K562 (cell line): ENCODE results near the gene KNG1. TPM values are rescaled to one million over a fixed set of nuclear protein-coding genes. Genes with fewer than 3 reads are reported as not detected.

Experiments used
- BCOR ChIP-seq: fragments of 450-650 bp; IDR thresholded peaks from 2 replicates; pipeline ENCODE4 v1.6.1; 2016
- BMI1 ChIP-seq: fragments of 150-350 bp; IDR thresholded peaks from 2 replicates; pipeline ENCODE4 v1.6.1; 2014; ENCODE audit warnings: low read length
- CBX8 ChIP-seq: fragments of 200-600 bp; sonication (generic); IDR thresholded peaks from 2 replicates; pipeline ENCODE4 v1.6.1; 2012; ENCODE audit warnings: borderline replicate concordance, mixed run types, low read depth, mild to moderate bottlenecking, moderate library complexity, mixed read lengths, low read length, control low read depth, inconsistent platforms; ENCODE audit not compliant: poor library complexity, severe bottlenecking; ENCODE audit errors: extremely low read depth
- CEBPG ChIP-seq, 3 experiments: fragments of 200-800 bp in 1 of 3; sonication (Bioruptor generic) in 1 of 3; sonication (generic) in 1 of 3; formaldehyde crosslinking in 1 of 3; IDR thresholded peaks in 2 of 3; conservative IDR thresholded peaks in 1 of 3; 2 replicates each; pipeline versions ENCODE4 v1.6.1 to v1.8.0; 2016 to 2022; ENCODE audit warnings: missing compliant biosample characterization in 2 of 3, missing genetic modification characterization in 2 of 3, mild to moderate bottlenecking in 1 of 3, missing genetic modification reagents in 1 of 3
- HIVEP1 ChIP-seq: fragments of 250-450 bp; sonication (Bioruptor Pico); IDR thresholded peaks from 2 replicates; pipeline ENCODE4 v1.4.0; 2020; ENCODE audit warnings: mild to moderate bottlenecking
- MTA2 ChIP-seq: fragments of 450-650 bp; IDR thresholded peaks from 2 replicates; pipeline ENCODE4 v1.6.1; 2016; ENCODE audit warnings: low read depth
- NBN ChIP-seq: fragments of 450-650 bp; IDR thresholded peaks from 2 replicates; pipeline ENCODE4 v1.6.1; 2016; ENCODE audit warnings: low read depth, mild to moderate bottlenecking
- NCOA2 ChIP-seq, 2 experiments: fragments of 450-650 bp; IDR thresholded peaks; 2 replicates each; pipeline ENCODE4 v1.6.1; 2018; ENCODE audit warnings: mild to moderate bottlenecking in 2 of 2, moderate library complexity in 1 of 2; ENCODE audit not compliant: partially characterized antibody in 2 of 2
- RAD51 ChIP-seq: fragments of 450-650 bp; IDR thresholded peaks from 2 replicates; pipeline ENCODE4 v1.7.1; 2016; ENCODE audit warnings: low read depth, mild to moderate bottlenecking, borderline replicate concordance
- SIN3B ChIP-seq: fragments of 450-650 bp; IDR thresholded peaks from 2 replicates; pipeline ENCODE4 v1.6.1; 2017; ENCODE audit warnings: low read depth, mild to moderate bottlenecking, moderate library complexity
- ZNF143 ChIP-seq: sonication (generic); formaldehyde crosslinking; IDR thresholded peaks from 2 replicates; pipeline ENCODE4 v1.9.0; 2022; ENCODE audit warnings: mild to moderate bottlenecking, missing genetic modification reagents
- ZNF311 ChIP-seq: fragments of 250-450 bp; sonication (Bioruptor Pico); IDR thresholded peaks from 2 replicates; pipeline ENCODE4 v1.4.0; 2020; ENCODE audit warnings: mild to moderate bottlenecking, moderate library complexity
- ZNF354B ChIP-seq: fragments of 250-450 bp; sonication (Bioruptor Pico); IDR thresholded peaks from 2 replicates; pipeline ENCODE4 v1.4.0; 2020
- polyA plus RNA-seq, 8 experiments: library from polyadenylated mRNA; depleted of rRNA in 4 of 8; stranded (reverse) in 5 of 8; unstranded in 3 of 8; fragments of >200 nt; fragmentation: Nextera tagmentation in 2 of 8; fragmentation: Illumina TruSeq in 1 of 8; extraction: Ambion mirVana in 2 of 8; extraction: Trizol in 1 of 8; gene quantifications; 2 replicates each; pipeline versions ENCODE4 v1.2.1 to v1.2.3, GENCODE V29; 2011 to 2014; ENCODE audit warnings: inconsistent platforms in 1 of 8, missing spikeins in 1 of 8
- total RNA-seq, 7 experiments: library from RNA; depleted of rRNA in 6 of 7; stranded (reverse); fragments of >200 nt in 6 of 7; fragmentation: Illumina TruSeq in 2 of 7; extraction: Trizol in 2 of 7; gene quantifications; 2 replicates each; pipeline versions ENCODE4 v1.2.1 to v1.2.3, GENCODE V29; 2011 to 2021; ENCODE audit warnings: low replicate concordance in 1 of 7
- TF ChIP-seq, protein P1 (sequence below): IDR thresholded peaks from 2 replicates; pipeline ENCODE4 v1.6.1; 2014; ENCODE audit warnings: antibody characterized with exemption
- TF ChIP-seq, protein P2 (sequence below): fragments of 250-450 bp; sonication (Bioruptor Pico); IDR thresholded peaks from 2 replicates; pipeline ENCODE4 v1.8.0; 2021; ENCODE audit warnings: mild to moderate bottlenecking, moderate library complexity
- TF ChIP-seq, protein P3 (sequence below): fragments of 250-450 bp; sonication (Bioruptor Pico); IDR thresholded peaks from 2 replicates; pipeline ENCODE4 v1.8.0; 2021; ENCODE audit warnings: moderate library complexity, mild to moderate bottlenecking, inconsistent platforms

The KNG1 gene
- total and polyA plus RNA-seq, 9 of the 15 experiments (the other 6 are each of a cell fraction or from before 2014, with no cell fraction given): 0.09 TPM; not detected in 8

DNA sequence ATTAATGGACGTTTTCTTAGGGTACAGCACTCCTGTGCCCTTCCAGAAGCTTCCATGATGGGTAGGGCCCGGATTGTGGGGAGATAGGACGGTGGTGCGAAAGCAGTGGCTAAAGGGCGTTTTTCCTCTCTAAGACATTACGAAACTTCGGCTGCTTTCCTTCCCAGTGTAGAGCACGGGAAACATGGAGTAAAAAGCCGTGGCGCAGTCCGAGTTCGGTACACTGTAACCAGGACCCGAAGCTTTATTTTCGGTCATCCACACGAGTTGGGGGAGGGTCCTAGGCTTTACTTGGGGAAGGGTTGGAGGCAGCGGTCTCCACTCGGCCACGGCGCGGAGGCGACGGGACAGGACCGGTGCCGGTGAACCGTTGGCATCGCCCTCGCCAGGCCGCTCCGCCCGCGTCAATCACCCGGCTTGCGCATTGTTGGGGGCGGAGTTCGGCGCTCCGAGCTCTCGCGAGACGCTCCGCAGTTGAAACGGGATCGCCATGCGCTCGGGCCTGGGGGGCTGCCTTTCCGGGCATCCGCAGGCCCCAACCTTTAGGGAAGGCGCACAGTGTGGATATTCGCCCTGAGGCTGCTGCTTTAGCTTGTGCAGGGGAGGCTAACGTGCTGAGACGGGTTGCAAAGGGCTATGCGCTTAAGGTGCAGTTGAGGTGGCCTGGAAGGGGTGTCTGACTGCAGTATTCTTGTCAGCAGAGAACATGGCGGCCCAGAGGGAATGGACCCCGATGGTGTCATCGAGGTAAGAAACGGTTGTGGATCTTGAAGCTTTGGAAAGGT is 66.8 kb downstream of the KNG1 start (continued):
- TF ChIP-seq, protein P1, sequence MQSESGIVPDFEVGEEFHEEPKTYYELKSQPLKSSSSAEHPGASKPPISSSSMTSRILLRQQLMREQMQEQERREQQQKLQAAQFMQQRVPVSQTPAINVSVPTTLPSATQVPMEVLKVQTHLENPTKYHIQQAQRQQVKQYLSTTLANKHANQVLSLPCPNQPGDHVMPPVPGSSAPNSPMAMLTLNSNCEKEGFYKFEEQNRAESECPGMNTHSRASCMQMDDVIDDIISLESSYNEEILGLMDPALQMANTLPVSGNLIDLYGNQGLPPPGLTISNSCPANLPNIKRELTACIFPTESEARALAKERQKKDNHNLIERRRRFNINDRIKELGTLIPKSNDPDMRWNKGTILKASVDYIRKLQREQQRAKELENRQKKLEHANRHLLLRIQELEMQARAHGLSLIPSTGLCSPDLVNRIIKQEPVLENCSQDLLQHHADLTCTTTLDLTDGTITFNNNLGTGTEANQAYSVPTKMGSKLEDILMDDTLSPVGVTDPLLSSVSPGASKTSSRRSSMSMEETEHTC: no peak
- TF ChIP-seq ZNF311 (CRISPR knock-in tag) (no peak), ZNF143 (no peak), NCOA2 (IDR thresholded peaks at IDR 0.05; ENCODE audit: partially characterized antibody in 2 of 2) (no peak), CBX8 (no peak), ZNF354B (CRISPR knock-in tag) (no peak), NBN (no peak; the same call in 1 of the 2 replicates), RAD51 (no peak), BMI1 (no peak), MTA2 (no peak), BCOR (no peak), CEBPG (CRISPR knock-in tag; IDR thresholded peaks at IDR 0.05) (no peak; the same call in 1 of the 2 replicates), CEBPG (tag; conservative IDR thresholded peaks at IDR 0.05 in 1 of 2, IDR thresholded peaks at IDR 0.05 in 1 of 2) (no peak), HIVEP1 (CRISPR knock-in tag) (no peak), SIN3B (peak; percentile 61; the same call in 1 of the 2 replicates)
- TF ChIP-seq, protein P2, sequence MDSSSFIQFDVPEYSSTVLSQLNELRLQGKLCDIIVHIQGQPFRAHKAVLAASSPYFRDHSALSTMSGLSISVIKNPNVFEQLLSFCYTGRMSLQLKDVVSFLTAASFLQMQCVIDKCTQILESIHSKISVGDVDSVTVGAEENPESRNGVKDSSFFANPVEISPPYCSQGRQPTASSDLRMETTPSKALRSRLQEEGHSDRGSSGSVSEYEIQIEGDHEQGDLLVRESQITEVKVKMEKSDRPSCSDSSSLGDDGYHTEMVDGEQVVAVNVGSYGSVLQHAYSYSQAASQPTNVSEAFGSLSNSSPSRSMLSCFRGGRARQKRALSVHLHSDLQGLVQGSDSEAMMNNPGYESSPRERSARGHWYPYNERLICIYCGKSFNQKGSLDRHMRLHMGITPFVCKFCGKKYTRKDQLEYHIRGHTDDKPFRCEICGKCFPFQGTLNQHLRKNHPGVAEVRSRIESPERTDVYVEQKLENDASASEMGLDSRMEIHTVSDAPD: no peak
- TF ChIP-seq, protein P3, sequence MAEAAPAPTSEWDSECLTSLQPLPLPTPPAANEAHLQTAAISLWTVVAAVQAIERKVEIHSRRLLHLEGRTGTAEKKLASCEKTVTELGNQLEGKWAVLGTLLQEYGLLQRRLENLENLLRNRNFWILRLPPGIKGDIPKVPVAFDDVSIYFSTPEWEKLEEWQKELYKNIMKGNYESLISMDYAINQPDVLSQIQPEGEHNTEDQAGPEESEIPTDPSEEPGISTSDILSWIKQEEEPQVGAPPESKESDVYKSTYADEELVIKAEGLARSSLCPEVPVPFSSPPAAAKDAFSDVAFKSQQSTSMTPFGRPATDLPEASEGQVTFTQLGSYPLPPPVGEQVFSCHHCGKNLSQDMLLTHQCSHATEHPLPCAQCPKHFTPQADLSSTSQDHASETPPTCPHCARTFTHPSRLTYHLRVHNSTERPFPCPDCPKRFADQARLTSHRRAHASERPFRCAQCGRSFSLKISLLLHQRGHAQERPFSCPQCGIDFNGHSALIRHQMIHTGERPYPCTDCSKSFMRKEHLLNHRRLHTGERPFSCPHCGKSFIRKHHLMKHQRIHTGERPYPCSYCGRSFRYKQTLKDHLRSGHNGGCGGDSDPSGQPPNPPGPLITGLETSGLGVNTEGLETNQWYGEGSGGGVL: no peak
